Fibroblast of villous mesenchyme (primary cell): ENCODE results near the gene NIP7. TPM values are rescaled to one million over a fixed set of nuclear protein-coding genes. Genes with fewer than 3 reads are reported as not detected.
A peak's percentile ranks its signal among the peaks of the same experiment; 100 is the strongest.

Experiments
- DNase-seq: peaks from one replicate; pipeline ENCODE4 v3.0.0-alpha.2; 2010; ENCODE audit warnings: low read depth
- H3K4me3 ChIP-seq: 2 replicates; pipeline ENCODE4 v1.5.1; 2011; ENCODE audit warnings: low read depth, mild to moderate bottlenecking, low read length
- total RNA-seq: library from RNA; depleted of rRNA; stranded (reverse); fragments of >200 nt; gene quantifications from 2 replicates; pipeline ENCODE4 v1.2.3, GENCODE V29; 2012
- TF ChIP-seq, protein P1 (sequence below): IDR thresholded peaks from 2 replicates; pipeline ENCODE4 v1.5.1; 2012; ENCODE audit warnings: low read depth, mild to moderate bottlenecking, low read length; ENCODE audit not compliant: insufficient read depth

Gene NIP7
- total RNA-seq, 1 donor: 35.4 TPM

DNA sequence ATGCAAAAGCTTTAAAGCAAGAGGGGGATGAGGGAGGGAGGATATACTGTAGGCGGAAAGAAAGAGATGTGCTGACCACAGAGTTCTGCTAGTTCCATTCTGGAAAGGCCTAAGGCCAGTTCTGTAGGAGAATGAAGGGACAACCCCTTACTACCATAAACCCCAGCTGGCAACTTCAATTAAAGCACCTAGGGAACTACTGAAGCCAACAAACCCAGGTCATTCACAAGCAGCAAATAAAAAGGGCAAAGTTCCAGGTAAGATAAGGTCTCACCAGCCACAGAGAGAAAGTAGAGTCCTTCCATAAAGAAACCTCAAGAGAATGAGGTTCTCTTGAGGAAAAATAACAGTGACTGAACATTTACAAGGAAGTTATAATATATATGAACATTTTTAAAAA lies 33.4 kb downstream of the NIP7 start:
- TF ChIP-seq, protein P1, sequence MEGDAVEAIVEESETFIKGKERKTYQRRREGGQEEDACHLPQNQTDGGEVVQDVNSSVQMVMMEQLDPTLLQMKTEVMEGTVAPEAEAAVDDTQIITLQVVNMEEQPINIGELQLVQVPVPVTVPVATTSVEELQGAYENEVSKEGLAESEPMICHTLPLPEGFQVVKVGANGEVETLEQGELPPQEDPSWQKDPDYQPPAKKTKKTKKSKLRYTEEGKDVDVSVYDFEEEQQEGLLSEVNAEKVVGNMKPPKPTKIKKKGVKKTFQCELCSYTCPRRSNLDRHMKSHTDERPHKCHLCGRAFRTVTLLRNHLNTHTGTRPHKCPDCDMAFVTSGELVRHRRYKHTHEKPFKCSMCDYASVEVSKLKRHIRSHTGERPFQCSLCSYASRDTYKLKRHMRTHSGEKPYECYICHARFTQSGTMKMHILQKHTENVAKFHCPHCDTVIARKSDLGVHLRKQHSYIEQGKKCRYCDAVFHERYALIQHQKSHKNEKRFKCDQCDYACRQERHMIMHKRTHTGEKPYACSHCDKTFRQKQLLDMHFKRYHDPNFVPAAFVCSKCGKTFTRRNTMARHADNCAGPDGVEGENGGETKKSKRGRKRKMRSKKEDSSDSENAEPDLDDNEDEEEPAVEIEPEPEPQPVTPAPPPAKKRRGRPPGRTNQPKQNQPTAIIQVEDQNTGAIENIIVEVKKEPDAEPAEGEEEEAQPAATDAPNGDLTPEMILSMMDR: no peak
- no peak overlapping the region for H3K4me3 ChIP-seq
- DNase-seq: no peak

DNA sequence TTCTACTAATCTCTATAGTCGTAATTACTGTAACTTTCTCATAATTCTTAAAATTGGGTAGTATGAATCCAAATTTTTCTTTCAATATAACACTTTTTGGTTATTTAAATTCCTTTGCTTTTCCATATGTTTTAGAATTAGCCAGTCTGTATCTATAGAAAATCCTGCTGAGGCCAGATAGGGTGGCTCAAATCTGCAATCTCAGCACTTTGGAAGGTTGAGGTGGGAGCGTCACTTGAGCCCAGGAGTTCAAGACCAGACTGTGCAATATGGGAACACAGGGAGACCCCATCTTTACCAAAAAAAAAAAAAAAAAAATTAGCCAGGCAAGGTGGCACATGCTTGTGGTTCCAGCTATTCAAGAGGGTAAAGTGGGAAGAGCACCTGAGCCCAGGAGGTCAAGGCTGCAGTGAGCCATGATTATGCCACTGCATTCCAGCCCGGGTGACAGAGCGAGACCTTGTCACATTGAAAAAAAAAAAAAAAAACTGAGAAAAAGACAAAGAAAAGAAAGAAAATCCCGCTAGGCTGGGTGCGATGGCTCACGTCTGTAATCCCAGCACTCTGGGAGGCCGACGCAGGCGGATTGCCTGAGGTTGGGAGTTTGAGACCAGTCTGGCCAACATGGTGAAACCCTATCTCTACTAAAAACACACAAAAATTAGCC lies 37.0 kb downstream of the NIP7 start:
- no peak overlapping the region for H3K4me3 ChIP-seq
- DNase-seq: no peak
- TF ChIP-seq, protein P1: no peak

DNA sequence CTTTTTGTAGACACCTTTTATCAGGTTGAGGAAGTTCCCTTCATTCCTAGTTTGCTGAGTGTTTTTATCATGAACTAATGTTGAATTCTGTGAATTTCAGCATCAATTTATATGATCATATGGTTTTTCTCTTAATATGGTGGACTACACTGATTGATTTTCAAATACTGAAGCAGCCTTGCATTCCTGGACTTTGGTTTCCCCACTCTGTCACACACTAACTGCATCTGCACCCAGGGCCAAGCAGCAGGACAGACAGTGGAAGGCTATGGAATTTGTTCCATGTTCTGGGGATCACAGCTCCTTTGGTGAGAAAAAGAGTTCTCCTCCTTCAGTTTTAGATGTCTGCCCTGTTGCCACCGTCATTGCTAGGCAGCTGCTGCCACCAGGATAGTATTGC lies 38.5 kb downstream of the NIP7 start:
- H3K4me3 ChIP-seq: no peak overlapping the region
- no peak for DNase-seq
- TF ChIP-seq, protein P1: no peak

DNA sequence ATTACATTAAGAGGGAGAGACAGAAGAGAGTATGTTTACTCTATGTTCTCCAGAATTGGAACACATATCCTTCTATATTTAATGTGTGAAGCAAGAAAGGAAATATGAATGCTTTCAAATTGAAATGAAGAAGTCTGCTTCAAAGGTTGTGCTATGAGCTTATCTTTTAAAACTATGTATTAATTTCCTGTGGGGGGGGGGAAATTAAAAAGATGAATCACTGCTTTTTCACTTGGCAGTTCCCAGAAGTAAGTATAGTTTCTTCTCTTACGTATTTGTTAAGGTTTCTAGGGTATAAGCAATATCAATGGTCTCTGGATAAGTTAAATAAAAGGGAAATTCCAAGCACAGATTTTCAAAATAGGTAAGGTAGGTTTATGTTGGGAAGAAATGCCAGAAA lies 39.2 kb downstream of the NIP7 start:
- no peak for DNase-seq

DNA sequence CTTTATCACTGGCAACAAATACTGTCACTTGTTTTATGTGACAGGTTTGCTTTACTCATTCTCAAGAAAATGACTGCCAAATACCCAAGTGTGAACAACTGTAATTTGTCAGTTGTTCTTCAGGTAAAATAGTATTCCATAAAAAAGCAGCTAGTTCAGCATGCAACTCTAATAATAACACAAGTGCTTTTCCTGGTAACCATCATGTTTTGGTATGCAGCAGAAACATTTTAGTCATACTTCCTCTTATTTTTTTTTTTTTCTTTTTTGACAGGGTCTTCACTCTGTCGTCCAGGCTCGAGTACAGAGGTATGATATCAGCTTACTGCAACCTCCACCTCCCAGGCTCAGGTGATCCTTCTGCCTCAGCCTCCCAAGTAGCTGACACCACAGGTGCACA lies 41.7 kb downstream of the NIP7 start:
- no peak for DNase-seq
- no peak overlapping the region for H3K4me3 ChIP-seq
- TF ChIP-seq, protein P1: no peak

More for the DNA sequence above, 39.2 kb downstream of the NIP7 start:
- TF ChIP-seq, protein P1: no peak
- no peak overlapping the region for H3K4me3 ChIP-seq

DNA sequence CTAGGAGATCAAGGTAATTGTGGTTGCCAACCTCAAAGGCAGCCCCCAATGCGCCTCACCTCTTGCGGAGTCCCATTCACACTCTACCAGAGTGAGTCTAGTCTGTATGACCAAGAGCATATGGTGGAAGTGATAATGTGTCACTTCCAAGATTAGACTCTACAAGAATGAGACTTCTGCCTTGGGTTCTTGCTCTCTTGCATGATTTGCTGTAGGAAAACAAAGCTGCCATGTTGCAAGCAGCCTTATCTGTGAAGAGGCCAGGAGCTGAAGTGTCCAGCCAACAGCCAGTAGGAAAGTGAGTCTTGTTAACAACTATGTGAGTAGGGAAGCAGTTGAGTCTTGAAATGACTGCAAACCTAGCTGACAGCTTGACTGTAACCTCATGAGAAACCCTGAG lies 42.8 kb downstream of the NIP7 start:
- no peak overlapping the region for H3K4me3 ChIP-seq
- DNase-seq: no peak
- TF ChIP-seq, protein P1: no peak

DNA sequence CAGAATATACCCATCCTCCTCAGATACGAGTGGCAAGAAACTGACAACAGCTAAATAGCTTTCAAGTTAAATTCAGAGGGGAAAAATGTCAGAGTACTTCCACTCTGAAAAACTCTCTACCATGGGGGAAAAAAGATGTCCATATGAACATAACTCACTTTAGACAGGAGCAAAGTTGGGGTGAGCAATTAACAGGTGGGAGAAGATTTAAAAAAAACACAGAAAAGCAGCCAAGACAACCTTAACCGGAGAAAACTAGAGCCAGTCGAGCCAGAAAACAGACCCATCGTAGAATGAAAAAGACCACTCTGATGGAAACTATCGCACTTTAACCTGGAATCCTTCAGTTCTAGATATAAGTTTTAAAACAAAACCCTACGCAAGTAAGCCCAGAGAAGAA lies 45.4 kb downstream of the NIP7 start:
- H3K4me3 ChIP-seq: peak overlapping the region; percentile 90
- TF ChIP-seq, protein P1: no peak
- DNase-seq: no peak
